Mesenchymal stem cell (in vitro differentiated cells and primary cell): ENCODE data around the gene EGFR.

Experiments
- DNase-seq: peaks from one replicate; pipeline ENCODE4 v3.0.0-alpha.2; 2013
- H2AFZ ChIP-seq: one replicate; pipeline ENCODE4 v1.6.1; 2013; ENCODE audit warnings: low read depth, mild to moderate bottlenecking, control low read depth, inconsistent platforms, low read length, moderate library complexity
- H2AK5ac ChIP-seq: 2 replicates; pipeline ENCODE4 v1.6.1; 2013; ENCODE audit warnings: low read length, moderate library complexity, mild to moderate bottlenecking, inconsistent platforms; ENCODE audit not compliant: severe bottlenecking
- H2BK120ac ChIP-seq: one replicate; pipeline ENCODE4 v1.6.1; 2013; ENCODE audit warnings: low read depth, mild to moderate bottlenecking, inconsistent platforms, low read length, moderate library complexity
- H2BK12ac ChIP-seq, 2 experiments: one replicate each; pipeline ENCODE4 v1.6.1; 2013; ENCODE audit warnings: inconsistent platforms in 2 of 2, low read length in 2 of 2, mild to moderate bottlenecking in 2 of 2, moderate library complexity in 2 of 2, control low read depth in 1 of 2
- H2BK15ac ChIP-seq: one replicate; pipeline ENCODE4 v1.6.1; 2013; ENCODE audit warnings: mild to moderate bottlenecking, low read depth, inconsistent platforms; ENCODE audit not compliant: poor library complexity, severe bottlenecking
- H2BK5ac ChIP-seq: 2 replicates; pipeline ENCODE4 v1.6.1; 2013; ENCODE audit warnings: low read depth, mild to moderate bottlenecking, low read length, control low read depth, inconsistent platforms; ENCODE audit not compliant: poor library complexity, severe bottlenecking
- H3K14ac ChIP-seq, 2 experiments: one replicate each; pipeline ENCODE4 v1.6.1; 2013; ENCODE audit warnings: inconsistent platforms in 2 of 2, low read length in 2 of 2, control low read depth in 1 of 2, mild to moderate bottlenecking in 1 of 2, moderate library complexity in 1 of 2
- H3K18ac ChIP-seq, 2 experiments: one replicate each; pipeline ENCODE4 v1.6.1; 2013; ENCODE audit warnings: inconsistent platforms in 2 of 2, low read length in 2 of 2, control low read depth in 1 of 2, low read depth in 1 of 2, mild to moderate bottlenecking in 1 of 2
- H3K23ac ChIP-seq, 2 experiments: one replicate each; pipeline ENCODE4 v1.6.1; 2013; ENCODE audit warnings: inconsistent platforms in 2 of 2, low read length in 2 of 2, mild to moderate bottlenecking in 2 of 2, moderate library complexity in 2 of 2, control low read depth in 1 of 2
- H3K27ac ChIP-seq: 2 replicates; pipeline ENCODE4 v1.5.1; 2013; ENCODE audit warnings: mild to moderate bottlenecking, moderate library complexity, low read length, control low read depth, inconsistent platforms; ENCODE audit not compliant: poor library complexity, severe bottlenecking
- H3K27me3 ChIP-seq, 2 experiments: 2 replicates each; pipeline versions ENCODE4 v1.6.1 to v1.7.0; 2013; ENCODE audit warnings: low read length in 2 of 2, mild to moderate bottlenecking in 2 of 2, moderate library complexity in 2 of 2, control low read depth in 1 of 2, inconsistent platforms in 1 of 2; ENCODE audit not compliant: control insufficient read depth in 1 of 2, insufficient read depth in 1 of 2
- H3K36me3 ChIP-seq, 2 experiments: 2 replicates each; pipeline versions ENCODE4 v1.6.1 to v1.7.0; 2013; ENCODE audit warnings: low read length in 2 of 2, control low read depth in 1 of 2, inconsistent platforms in 1 of 2, low read depth in 1 of 2, mild to moderate bottlenecking in 1 of 2; ENCODE audit not compliant: insufficient read depth in 2 of 2, control insufficient read depth in 1 of 2
- H3K4ac ChIP-seq, 2 experiments: one replicate each; pipeline ENCODE4 v1.6.1; 2013; ENCODE audit warnings: inconsistent platforms in 2 of 2, low read length in 2 of 2, mild to moderate bottlenecking in 2 of 2, moderate library complexity in 2 of 2, control low read depth in 1 of 2, low read depth in 1 of 2
- H3K4me1 ChIP-seq: 2 replicates; pipeline ENCODE4 v1.6.1; 2013; ENCODE audit warnings: low read depth, low read length, control low read depth; ENCODE audit not compliant: control insufficient read depth, insufficient read depth
- H3K4me2 ChIP-seq: 2 replicates; pipeline ENCODE4 v1.6.1; 2013; ENCODE audit warnings: low read length, mild to moderate bottlenecking, inconsistent platforms; ENCODE audit not compliant: poor library complexity, severe bottlenecking
- H3K4me3 ChIP-seq, 2 experiments: 2 replicates each; pipeline versions ENCODE4 v1.5.1 to v1.7.0; 2013; ENCODE audit warnings: low read length in 2 of 2, mild to moderate bottlenecking in 2 of 2, control low read depth in 1 of 2, low read depth in 1 of 2; ENCODE audit not compliant: insufficient read depth in 1 of 2
- H3K79me1 ChIP-seq: replicated peaks from 2 replicates; pipeline ENCODE4 v1.6.1; 2013; ENCODE audit warnings: mild to moderate bottlenecking, control low read depth, low read length, inconsistent platforms; ENCODE audit not compliant: poor library complexity, severe bottlenecking
- H3K9ac ChIP-seq: 2 replicates; pipeline ENCODE4 v1.7.0; 2013; ENCODE audit warnings: mild to moderate bottlenecking, low read length, moderate library complexity
- H3K9me3 ChIP-seq: 2 replicates; pipeline ENCODE4 v1.7.0; 2013; ENCODE audit warnings: mild to moderate bottlenecking, low read length; ENCODE audit not compliant: control insufficient read depth
- H4K8ac ChIP-seq: one replicate; pipeline ENCODE4 v1.6.1; 2013; ENCODE audit warnings: inconsistent platforms, mild to moderate bottlenecking, low read length, moderate library complexity
- H4K91ac ChIP-seq: one replicate; pipeline ENCODE4 v1.6.1; 2013; ENCODE audit warnings: mild to moderate bottlenecking, low read length, inconsistent platforms
- WGBS: methylation state at CpG from one replicate; pipeline ENCODE4 v1.1.7; 2013; ENCODE audit warnings: mixed read lengths; 5-methylcytosine and 5-hydroxymethylcytosine counted together

EGFR gene

GRCh38 chr7:55255496-55256445 lies 237.0 kb downstream of the EGFR start:
- 27% methylated on average over 43 of the region's 43 CpGs for WGBS
- H3K27ac ChIP-seq, result no peak overlapping the region

DNA sequence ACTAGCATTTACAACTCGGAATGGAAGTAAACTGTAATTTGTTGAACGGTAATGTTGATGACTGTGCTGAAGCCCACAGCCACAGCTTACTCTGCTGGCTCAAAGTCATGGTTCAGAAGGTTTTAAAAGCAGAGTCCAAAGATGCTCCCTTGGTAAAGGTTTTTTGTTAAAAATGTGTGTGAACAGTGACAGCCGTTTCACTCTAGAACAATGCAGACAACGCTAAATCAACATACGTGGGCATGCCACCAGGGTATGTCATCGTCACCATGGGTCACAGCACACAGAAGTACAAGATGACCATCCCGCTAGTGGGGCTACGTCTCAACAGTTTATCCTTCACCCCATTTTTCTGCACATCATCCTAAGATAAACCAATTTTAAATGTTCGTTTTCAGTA lies 239.8 kb downstream of the EGFR start:
- Histone ChIP-seq H3K79me1 (no peaks in the 10 kb centered on the region), H3K4ac (no peak overlapping the region), H4K91ac (no peak overlapping the region), H3K4me1 (peaks cover 23% of the 10 kb centered on the region), H2BK5ac (no peak overlapping the region), H3K27me3 (peaks cover 6 to 8% of the 10 kb centered on the region in 2 experiments), H3K27ac (no peak overlapping the region), H3K23ac (no peak overlapping the region), H3K4me3 (no peak overlapping the region), H3K4me2 (no peak overlapping the region), H3K9me3 (no peaks in the 10 kb centered on the region), H4K8ac (no peak overlapping the region), H3K9ac (no peak overlapping the region), H2BK120ac (no peak overlapping the region), H3K18ac (no peak overlapping the region), H3K36me3 (no peaks in the 10 kb centered on the region), H2AK5ac (no peak overlapping the region), H2AFZ (no peak overlapping the region), H3K14ac (no peak overlapping the region), H2BK15ac (no peak overlapping the region), H2BK12ac (no peak overlapping the region)
- WGBS, result 90% methylated on average over 8 of the region's 9 CpGs
- DNase-seq, result no peak

More at GRCh38 chr7:55255496-55256445, 237.0 kb downstream of the EGFR start:
- peak; percentile 79 for DNase-seq
- H3K9ac ChIP-seq, result peak overlapping the region; percentile 84
- H3K4ac ChIP-seq, result no peak overlapping the region
- H2BK15ac ChIP-seq, result peak overlapping the region; percentile 73
- H3K36me3 ChIP-seq, result no peaks in the 10 kb centered on the region
- peak overlapping the region; percentile 100 for H3K4me2 ChIP-seq
- H2BK120ac ChIP-seq, result no peak overlapping the region
- H3K4me3 ChIP-seq, result peak overlapping the region; percentile 57 to 89
- no peak overlapping the region for H2BK12ac ChIP-seq
- no peak overlapping the region for H2BK5ac ChIP-seq
- no peak overlapping the region for H3K23ac ChIP-seq
- no peaks in the 10 kb centered on the region for H3K79me1 ChIP-seq
- H4K8ac ChIP-seq, result no peak overlapping the region
- H3K27me3 ChIP-seq, result peaks cover 6 to 8% of the 10 kb centered on the region in 2 experiments
- H4K91ac ChIP-seq, result no peak overlapping the region
- H3K18ac ChIP-seq, result no peak overlapping the region
- H3K14ac ChIP-seq, result no peak overlapping the region
- H3K9me3 ChIP-seq, result no peaks in the 10 kb centered on the region
- H3K4me1 ChIP-seq, result peaks cover 19% of the 10 kb centered on the region
- H2AK5ac ChIP-seq, result peak overlapping the region; percentile 69
- H2AFZ ChIP-seq, result no peak overlapping the region

DNA sequence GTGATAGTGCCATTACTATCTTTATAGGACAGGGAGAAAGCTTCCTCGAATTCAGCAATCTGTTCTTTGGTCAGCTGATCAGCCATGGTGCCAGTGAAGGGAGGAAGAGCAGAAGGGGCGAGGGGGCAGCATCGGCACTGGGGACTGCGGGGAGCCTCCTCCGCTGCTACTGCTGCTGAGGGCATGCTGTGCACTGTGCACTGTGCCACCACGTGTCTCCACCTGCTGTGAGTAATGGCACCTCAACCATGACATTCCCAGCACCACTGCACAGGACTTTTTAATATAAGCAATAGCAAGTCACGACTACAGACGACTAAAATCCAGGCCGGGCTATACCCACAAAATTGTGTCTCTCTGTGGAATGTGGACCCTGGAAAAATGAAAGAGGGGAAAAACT lies 241.4 kb downstream of the EGFR start:
- Histone ChIP-seq H2AFZ (no peak overlapping the region), H3K9me3 (no peaks in the 10 kb centered on the region), H3K9ac (no peak overlapping the region), H4K8ac (no peak overlapping the region), H2AK5ac (no peak overlapping the region), H3K4me1 (peaks cover 13% of the 10 kb centered on the region), H3K23ac (no peak overlapping the region), H3K27ac (peak overlapping the region; percentile 18), H2BK15ac (no peak overlapping the region), H2BK120ac (no peak overlapping the region), H3K4ac (no peak overlapping the region), H3K4me3 (no peak overlapping the region), H3K4me2 (no peak overlapping the region), H3K18ac (no peak overlapping the region), H3K14ac (no peak overlapping the region), H3K79me1 (no peaks in the 10 kb centered on the region), H4K91ac (no peak overlapping the region), H2BK5ac (no peak overlapping the region), H2BK12ac (no peak overlapping the region), H3K27me3 (peaks cover 7 to 8% of the 10 kb centered on the region in 2 experiments), H3K36me3 (no peaks in the 10 kb centered on the region)
- DNase-seq, result no peak
- 57% methylated on average over 6 of the region's 9 CpGs for WGBS

DNA sequence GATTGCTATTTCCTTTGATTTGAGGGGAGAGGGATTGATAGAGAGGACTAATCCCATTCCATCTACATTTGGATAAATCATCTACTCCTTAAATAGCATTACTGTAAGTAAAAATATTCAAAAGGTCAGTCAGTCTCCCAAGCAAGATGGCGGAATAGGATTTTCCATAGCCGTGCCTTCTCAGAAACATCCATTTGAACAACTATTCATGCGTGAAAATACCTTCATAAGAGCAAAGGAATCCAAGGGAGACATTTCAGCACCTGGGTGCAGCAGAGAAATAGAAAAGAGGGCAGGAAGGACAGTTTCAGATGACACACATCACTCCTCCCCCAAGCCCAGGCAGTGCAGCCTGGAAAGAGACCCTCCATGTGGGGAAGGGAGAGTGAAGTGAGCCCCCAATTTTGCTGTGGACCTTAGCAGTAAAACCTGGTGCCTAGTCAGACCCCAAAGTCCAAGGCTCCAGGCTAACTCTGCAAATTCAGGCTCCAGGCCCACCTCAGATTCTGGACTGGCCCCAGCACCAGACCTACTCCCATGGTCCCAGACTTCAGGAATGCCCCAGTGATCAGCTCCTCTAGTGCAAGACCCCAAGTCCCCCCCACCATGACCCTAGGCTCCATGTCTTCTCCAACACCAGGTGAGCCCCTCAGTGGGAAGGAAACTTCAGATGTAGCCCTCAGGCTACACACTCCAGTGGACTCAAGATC lies 242.0 kb downstream of the EGFR start:
- no peak overlapping the region for H3K14ac ChIP-seq
- H3K36me3 ChIP-seq, result no peaks in the 10 kb centered on the region
- H3K18ac ChIP-seq, result no peak overlapping the region
- no peak overlapping the region for H4K91ac ChIP-seq
- H2AK5ac ChIP-seq, result peak overlapping the region; percentile 69
- no peak overlapping the region for H2BK15ac ChIP-seq
- H3K27ac ChIP-seq, result peak overlapping the region; percentile 47
- H2AFZ ChIP-seq, result no peak overlapping the region
- H3K4me1 ChIP-seq, result peaks cover 9% of the 10 kb centered on the region
- no peak overlapping the region for H3K23ac ChIP-seq
- H3K4me3 ChIP-seq, result no peak overlapping the region
- H2BK5ac ChIP-seq, result peak overlapping the region; percentile 37
- no peak overlapping the region for H2BK120ac ChIP-seq
- no peaks in the 10 kb centered on the region for H3K79me1 ChIP-seq
- H3K4ac ChIP-seq, result no peak overlapping the region
- H2BK12ac ChIP-seq, result no peak overlapping the region
- no peak overlapping the region for H3K9ac ChIP-seq
- no peaks in the 10 kb centered on the region for H3K9me3 ChIP-seq
- peaks cover 7 to 11% of the 10 kb centered on the region in 2 experiments for H3K27me3 ChIP-seq
- DNase-seq, result no peak
- 46% methylated on average over 2 of the region's 3 CpGs for WGBS
- no peak overlapping the region for H4K8ac ChIP-seq
- no peak overlapping the region for H3K4me2 ChIP-seq
